Natural killer cell (primary cell): ENCODE data around the gene SHC4. TPM values are rescaled to one million over a fixed set of nuclear protein-coding genes. Genes with fewer than 3 reads are reported as not detected.

ENCODE experiments used
- ATAC-seq, 3 donors: fragments of 150-1000 bp in 2 of 3; fragments of 200-7000 bp in 1 of 3; cut with Tn5 transposase; 1 replicate in 1 of 3; 2 replicates in 2 of 3; pipeline ENCODE4 v1.10.0; 2021; ENCODE audit warnings: mild to moderate bottlenecking in 2 of 3, moderate library complexity in 2 of 3
- DNase-seq, 2 donors: peaks; one replicate each; pipeline versions ENCODE4 v3.0.0 to v3.0.0-alpha.2; 2013 to 2021; ENCODE audit warnings: mixed read lengths in 1 of 2
- H3K27ac ChIP-seq: one replicate; pipeline ENCODE4 v1.5.1; 2013; ENCODE audit warnings: mild to moderate bottlenecking, low read length
- H3K27me3 ChIP-seq: one replicate; pipeline ENCODE4 v1.6.1; 2013; ENCODE audit warnings: low read length; ENCODE audit not compliant: control insufficient read depth, insufficient read depth
- H3K36me3 ChIP-seq: one replicate; pipeline ENCODE4 v1.6.1; 2013; ENCODE audit warnings: low read length; ENCODE audit not compliant: control insufficient read depth, insufficient read depth
- H3K4me1 ChIP-seq: one replicate; pipeline ENCODE4 v1.6.1; 2013; ENCODE audit warnings: low read length; ENCODE audit not compliant: control insufficient read depth, insufficient read depth
- H3K4me3 ChIP-seq: one replicate; pipeline ENCODE4 v1.5.1; 2013; ENCODE audit warnings: low read length
- H3K9me3 ChIP-seq: one replicate; pipeline ENCODE4 v1.6.1; 2013; ENCODE audit warnings: low read length; ENCODE audit not compliant: control insufficient read depth, insufficient read depth
- H3K27ac Mint-ChIP-seq, 2 donors: one replicate each; pipeline ENCODE4 v1.8.0; 2022; ENCODE audit warnings: mild to moderate bottlenecking in 2 of 2, mixed read lengths in 2 of 2, moderate library complexity in 1 of 2
- H3K27me3 Mint-ChIP-seq, 2 donors: one replicate each; pipeline ENCODE4 v1.8.0; 2022; ENCODE audit warnings: low read depth in 2 of 2, mixed read lengths in 2 of 2
- H3K36me3 Mint-ChIP-seq: one replicate; pipeline ENCODE4 v1.8.0; 2022; ENCODE audit warnings: mixed read lengths
- H3K4me1 Mint-ChIP-seq, 2 donors: one replicate each; pipeline ENCODE4 v1.8.0; 2022; ENCODE audit warnings: mixed read lengths in 2 of 2
- H3K4me3 Mint-ChIP-seq: one replicate; pipeline ENCODE4 v1.8.0; 2022; ENCODE audit warnings: mild to moderate bottlenecking, moderate library complexity, mixed read lengths
- H3K9me3 Mint-ChIP-seq, 2 donors: one replicate each; pipeline ENCODE4 v1.8.0; 2022; ENCODE audit warnings: mixed read lengths in 2 of 2
- WGBS: methylation state at CpG from one replicate; pipeline ENCODE4 v1.1.7; 2013; ENCODE audit warnings: missing lambda C conversion rate; ENCODE audit not compliant: insufficient coverage; 5-methylcytosine and 5-hydroxymethylcytosine counted together
- intact Hi-C: fragments of 100-400 bp; cut with micrococcal nuclease; formaldehyde crosslinking; loops from one replicate; pipeline ENCODE4 v1.14.2; 2022
- total RNA-seq, 4 donors: library from RNA; stranded (reverse); fragments of 120-200 nt in 1 of 4; gene quantifications; one replicate each; pipeline versions ENCODE4 v1.2.3 to v1.2.4, GENCODE V29; 2013 to 2022
- TF ChIP-seq, protein P1 (sequence below): fragments of 200-600 bp; IDR thresholded peaks from one replicate; pipeline ENCODE4 v1.8.0; 2022; ENCODE audit warnings: antibody characterized with exemption

SHC4 gene
- total RNA-seq, 3 donors from 2014 or later (not counting 1 experiment from before 2014, with no cell fraction given), result 0.19 to 0.43 (median 0.20) TPM

DNA sequence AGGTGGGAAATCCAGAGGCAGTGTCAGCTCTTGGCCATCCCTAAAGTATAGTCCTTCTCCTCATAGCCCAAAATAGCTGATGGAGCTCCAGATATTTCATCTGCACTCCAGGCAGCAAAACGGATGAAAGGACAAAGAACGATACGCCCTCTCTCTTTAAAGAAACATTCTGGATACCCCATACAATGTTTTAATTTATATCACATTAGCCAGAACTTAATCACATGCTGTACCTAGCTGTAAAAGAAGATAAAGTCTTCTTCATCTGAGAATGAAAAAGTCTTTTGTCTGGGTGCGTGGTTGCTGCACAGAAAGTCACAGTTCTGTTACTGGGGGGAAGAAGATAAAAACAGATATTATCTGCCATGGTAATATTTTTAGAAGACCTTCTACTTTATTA, 4.3 kb upstream of the SHC4 start:
- no peaks in the 10 kb centered on the region for H3K9me3 ChIP-seq
- H3K4me3 Mint-ChIP-seq, result no peak overlapping the region
- ATAC-seq (no peak), DNase-seq (no peak)
- intact Hi-C loops, result no loop called here
- no peaks in the 10 kb centered on the region for H3K9me3 Mint-ChIP-seq
- peaks cover 13% of the 10 kb centered on the region for H3K27me3 ChIP-seq
- no peaks in the 10 kb centered on the region for H3K36me3 ChIP-seq
- peaks cover 36% of the 10 kb centered on the region for H3K4me1 ChIP-seq
- WGBS, result 98% methylated on average over 3 of the region's 4 CpGs
- no peak overlapping the region for H3K27ac ChIP-seq
- H3K4me1 Mint-ChIP-seq, result peaks cover 37 to 39% of the 10 kb centered on the region in 2 donors
- no peak overlapping the region for H3K4me3 ChIP-seq
- H3K27me3 Mint-ChIP-seq, result peaks cover 6 to 8% of the 10 kb centered on the region in 2 donors
- H3K27ac Mint-ChIP-seq, result no peak overlapping the region
- TF ChIP-seq, protein P1, sequence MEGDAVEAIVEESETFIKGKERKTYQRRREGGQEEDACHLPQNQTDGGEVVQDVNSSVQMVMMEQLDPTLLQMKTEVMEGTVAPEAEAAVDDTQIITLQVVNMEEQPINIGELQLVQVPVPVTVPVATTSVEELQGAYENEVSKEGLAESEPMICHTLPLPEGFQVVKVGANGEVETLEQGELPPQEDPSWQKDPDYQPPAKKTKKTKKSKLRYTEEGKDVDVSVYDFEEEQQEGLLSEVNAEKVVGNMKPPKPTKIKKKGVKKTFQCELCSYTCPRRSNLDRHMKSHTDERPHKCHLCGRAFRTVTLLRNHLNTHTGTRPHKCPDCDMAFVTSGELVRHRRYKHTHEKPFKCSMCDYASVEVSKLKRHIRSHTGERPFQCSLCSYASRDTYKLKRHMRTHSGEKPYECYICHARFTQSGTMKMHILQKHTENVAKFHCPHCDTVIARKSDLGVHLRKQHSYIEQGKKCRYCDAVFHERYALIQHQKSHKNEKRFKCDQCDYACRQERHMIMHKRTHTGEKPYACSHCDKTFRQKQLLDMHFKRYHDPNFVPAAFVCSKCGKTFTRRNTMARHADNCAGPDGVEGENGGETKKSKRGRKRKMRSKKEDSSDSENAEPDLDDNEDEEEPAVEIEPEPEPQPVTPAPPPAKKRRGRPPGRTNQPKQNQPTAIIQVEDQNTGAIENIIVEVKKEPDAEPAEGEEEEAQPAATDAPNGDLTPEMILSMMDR, result no peak
- H3K36me3 Mint-ChIP-seq, result no peaks in the 10 kb centered on the region

DNA sequence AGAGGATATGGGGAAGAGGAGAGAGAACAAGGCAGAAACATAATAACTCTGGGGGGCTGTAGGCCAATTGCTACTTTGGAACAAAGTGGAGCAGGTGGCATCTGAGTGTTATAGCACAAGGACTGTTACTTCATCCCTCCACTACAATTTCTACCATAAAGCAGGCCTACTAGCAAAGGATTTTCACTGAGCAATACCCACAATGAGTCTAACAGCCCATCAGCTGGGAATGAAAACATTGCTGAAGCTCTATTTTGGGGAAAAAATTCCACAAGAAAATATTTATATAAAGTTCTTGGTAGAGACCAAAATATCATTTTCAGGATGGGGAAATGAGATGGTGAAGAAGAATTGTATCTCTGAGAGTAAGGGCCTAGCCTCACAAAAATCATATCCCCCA, 3.6 kb upstream of the SHC4 start:
- Mint-ChIP-seq H3K36me3 (no peaks in the 10 kb centered on the region), H3K27me3 (peaks cover 5 to 6% of the 10 kb centered on the region in 2 donors), H3K4me3 (no peak overlapping the region), H3K4me1 (peaks cover 41 to 43% of the 10 kb centered on the region in 2 donors), H3K9me3 (no peaks in the 10 kb centered on the region), H3K27ac (peak overlapping the region; percentile 43 to 68)
- no peak overlapping the region for H3K27ac ChIP-seq
- DNase-seq (no peak), ATAC-seq (no peak)
- intact Hi-C loops, result loop anchor here (2.0 kb wide), 1 partner anchor 89 kb away; the partner anchor contains the start of gene EID1
- H3K27me3 ChIP-seq, result peaks cover 13% of the 10 kb centered on the region
- H3K4me1 ChIP-seq, result peaks cover 40% of the 10 kb centered on the region
- TF ChIP-seq, protein P1, result no peak
- no peak overlapping the region for H3K4me3 ChIP-seq
- no peaks in the 10 kb centered on the region for H3K9me3 ChIP-seq
- no peaks in the 10 kb centered on the region for H3K36me3 ChIP-seq

DNA sequence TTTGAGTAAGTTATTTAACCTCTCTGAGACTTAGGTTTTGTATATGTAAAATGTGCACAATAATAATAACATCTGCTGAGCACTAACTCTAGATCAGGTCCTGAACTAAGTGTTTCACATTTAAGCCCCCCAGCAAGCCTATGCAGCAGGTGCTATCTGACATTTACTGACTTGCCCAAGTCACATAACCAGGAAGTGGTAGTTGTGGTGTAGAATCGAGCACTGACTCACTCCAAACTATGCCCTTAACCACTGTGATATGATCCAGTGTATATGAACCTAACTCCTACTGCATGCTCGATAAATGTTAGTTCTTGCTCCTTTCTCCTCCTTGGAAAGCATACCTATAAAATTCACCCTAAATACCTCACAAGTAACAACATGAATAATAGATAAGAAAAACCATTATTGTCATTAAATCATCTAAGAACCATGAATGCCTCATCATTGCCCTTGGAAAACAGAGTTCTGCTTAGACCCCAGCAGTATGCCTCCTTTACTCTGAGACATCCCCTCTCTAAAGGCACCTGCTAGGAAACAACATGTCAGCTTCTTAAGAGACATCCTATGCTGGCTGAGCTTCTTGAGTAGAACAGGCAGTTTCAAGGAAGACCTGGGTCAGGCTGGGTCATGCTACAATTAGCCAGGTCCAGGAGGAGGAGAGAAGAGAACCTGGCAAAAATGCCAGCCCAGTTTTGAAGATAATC, 3.0 kb upstream of the SHC4 start:
- ATAC-seq (peak; percentile 87 to 93 (median 88)), DNase-seq (peak; percentile 23 to 50)
- Histone ChIP-seq H3K9me3 (no peaks in the 10 kb centered on the region), H3K27me3 (peaks cover 13% of the 10 kb centered on the region), H3K4me1 (peaks cover 40% of the 10 kb centered on the region), H3K36me3 (no peaks in the 10 kb centered on the region), H3K27ac (no peak overlapping the region), H3K4me3 (no peak overlapping the region)
- peaks cover 41 to 44% of the 10 kb centered on the region in 2 donors for H3K4me1 Mint-ChIP-seq
- H3K9me3 Mint-ChIP-seq, result no peaks in the 10 kb centered on the region
- TF ChIP-seq, protein P1, result no peak
- WGBS, result 3% methylated on average over 2 of the region's 2 CpGs
- H3K4me3 Mint-ChIP-seq, result peak overlapping the region; percentile 59
- no peaks in the 10 kb centered on the region for H3K36me3 Mint-ChIP-seq
- H3K27me3 Mint-ChIP-seq, result peaks cover 0 to 6% of the 10 kb centered on the region in 2 donors
- intact Hi-C loops, result loop anchor here (2.0 kb wide), 1 partner anchor 88 kb away; the partner anchor contains the start of gene EID1
- H3K27ac Mint-ChIP-seq, result peak overlapping the region; percentile 43 to 68
